GM18868 (cell line): Measurements from ENCODE around the gene YWHAH.
A peak's percentile ranks its signal among the peaks of the same experiment; 100 is the strongest.

ENCODE experiments used
- ATAC-seq: cut with Tn5 transposase; IDR thresholded peaks from one replicate; pipeline ENCODE4 v1.9.1; 2021; ENCODE audit warnings: mild to moderate bottlenecking, moderate library complexity; ENCODE audit not compliant: unreplicated experiment

The YWHAH gene

GRCh38 chr22:31947296-31947695 is 3.0 kb downstream of the YWHAH start:
- no peak for ATAC-seq

- ATAC-seq, result no peak
Measured at GRCh38 chr22:31948002-31948401, 3.7 kb downstream of the YWHAH start.

- no peak for ATAC-seq
Measured at GRCh38 chr22:31950226-31950625, 5.9 kb downstream of the YWHAH start.

GRCh38 chr22:31951194-31952093 is 7.1 kb downstream of the YWHAH start:
- ATAC-seq, result no peak

GRCh38 chr22:31952094-31952401 is 7.7 kb downstream of the YWHAH start:
- ATAC-seq, result no peak

GRCh38 chr22:31952472-31952871 is 8.1 kb downstream of the YWHAH start:
- ATAC-seq, result no peak

- ATAC-seq, result no peak
Measured at GRCh38 chr22:31953261-31953660, 8.9 kb downstream of the YWHAH start.

- no peak for ATAC-seq
Measured at GRCh38 chr22:31954535-31955523, 10.5 kb downstream of the YWHAH start.

- no peak for ATAC-seq
Measured at GRCh38 chr22:31956360-31956759, 12.0 kb downstream of the YWHAH start.

- no peak for ATAC-seq
Measured at GRCh38 chr22:31957970-31958594, 13.7 kb downstream of the YWHAH start.

- no peak for ATAC-seq
Measured at GRCh38 chr22:31958625-31959239, 14.4 kb downstream of the YWHAH start.

- ATAC-seq, result no peak
Measured at GRCh38 chr22:31960767-31961166, 16.4 kb downstream of the YWHAH start.

- ATAC-seq, result no peak
Measured at GRCh38 chr22:31962387-31963125, 18.2 kb downstream of the YWHAH start.

- ATAC-seq, result no peak
Measured at GRCh38 chr22:31968022-31968421, 23.7 kb downstream of the YWHAH start.

- ATAC-seq, result peak; percentile 54
Measured at GRCh38 chr22:31969789-31970489, 25.6 kb downstream of the YWHAH start.

- peak; percentile 74 for ATAC-seq
Measured at GRCh38 chr22:31970490-31971444, 26.4 kb downstream of the YWHAH start.

GRCh38 chr22:31972180-31972579 is 27.8 kb downstream of the YWHAH start:
- no peak for ATAC-seq

GRCh38 chr22:31973739-31974138 is 29.4 kb downstream of the YWHAH start:
- ATAC-seq, result no peak
